ENCODE measurements around the gene CCDC196. TPM values are rescaled to one million over a fixed set of nuclear protein-coding genes. Genes with fewer than 3 reads are reported as not detected.

CCDC196 gene
- total RNA-seq, 4 donors from 2014 or later, result not detected

DNA sequence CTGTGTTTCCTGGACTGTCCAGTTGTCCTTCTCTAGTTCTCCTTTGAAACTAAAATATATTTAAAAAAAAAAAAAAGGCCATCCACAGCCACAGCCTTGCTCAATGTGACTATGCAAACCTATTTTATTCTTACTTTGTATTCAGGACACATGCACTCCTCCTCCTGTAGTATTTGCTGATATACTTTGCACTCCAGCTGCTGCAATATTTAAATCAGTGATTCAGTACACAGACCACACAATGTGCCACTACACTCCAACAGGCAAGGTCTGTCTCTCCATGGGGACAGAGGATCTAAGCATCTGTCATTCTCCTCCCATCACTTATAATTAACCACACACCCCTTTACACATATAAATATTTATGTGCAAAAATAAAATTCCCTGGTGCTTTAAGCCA is 40.2 kb upstream of the CCDC196 start:
- no peak for TF ChIP-seq POLR2A (IDR thresholded peaks at IDR 0.05)
- TF ChIP-seq, protein P1, sequence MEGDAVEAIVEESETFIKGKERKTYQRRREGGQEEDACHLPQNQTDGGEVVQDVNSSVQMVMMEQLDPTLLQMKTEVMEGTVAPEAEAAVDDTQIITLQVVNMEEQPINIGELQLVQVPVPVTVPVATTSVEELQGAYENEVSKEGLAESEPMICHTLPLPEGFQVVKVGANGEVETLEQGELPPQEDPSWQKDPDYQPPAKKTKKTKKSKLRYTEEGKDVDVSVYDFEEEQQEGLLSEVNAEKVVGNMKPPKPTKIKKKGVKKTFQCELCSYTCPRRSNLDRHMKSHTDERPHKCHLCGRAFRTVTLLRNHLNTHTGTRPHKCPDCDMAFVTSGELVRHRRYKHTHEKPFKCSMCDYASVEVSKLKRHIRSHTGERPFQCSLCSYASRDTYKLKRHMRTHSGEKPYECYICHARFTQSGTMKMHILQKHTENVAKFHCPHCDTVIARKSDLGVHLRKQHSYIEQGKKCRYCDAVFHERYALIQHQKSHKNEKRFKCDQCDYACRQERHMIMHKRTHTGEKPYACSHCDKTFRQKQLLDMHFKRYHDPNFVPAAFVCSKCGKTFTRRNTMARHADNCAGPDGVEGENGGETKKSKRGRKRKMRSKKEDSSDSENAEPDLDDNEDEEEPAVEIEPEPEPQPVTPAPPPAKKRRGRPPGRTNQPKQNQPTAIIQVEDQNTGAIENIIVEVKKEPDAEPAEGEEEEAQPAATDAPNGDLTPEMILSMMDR (IDR thresholded peaks at IDR 0.05), result no peak
- intact Hi-C loops (cut with DNase I; ENCODE audit: low total_unique reads), result no loop called here
- no peak for DNase-seq (ENCODE audit: low spot score in 2 of 2)
- no peak overlapping the region for H3K4me3 ChIP-seq (ENCODE audit: low read depth, poor library complexity, severe bottlenecking)

DNA sequence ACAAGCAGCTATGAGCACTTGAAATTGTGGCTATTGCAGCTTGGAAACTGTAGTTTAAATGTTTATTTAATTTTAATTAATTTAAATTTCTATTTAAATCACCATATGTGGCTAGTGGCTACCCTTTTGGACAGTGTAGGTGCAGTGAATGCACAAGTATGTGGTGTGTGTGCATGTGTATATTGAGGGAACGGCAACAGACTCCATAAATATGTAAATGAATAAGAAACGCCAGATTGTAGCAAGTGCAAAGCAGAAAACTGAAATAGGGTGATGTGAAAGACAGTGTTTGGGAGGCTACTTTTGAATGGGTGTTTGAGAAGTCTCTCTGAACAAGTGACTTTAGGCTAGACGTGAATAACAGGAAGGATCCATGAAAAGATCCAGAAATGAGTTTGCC is 32.7 kb upstream of the CCDC196 start:
- H3K4me3 ChIP-seq (ENCODE audit: low read depth, poor library complexity, severe bottlenecking), result no peak overlapping the region
- intact Hi-C loops (cut with DNase I; ENCODE audit: low total_unique reads), result no loop called here
- TF ChIP-seq POLR2A (IDR thresholded peaks at IDR 0.05), result no peak
- TF ChIP-seq, protein P1 (IDR thresholded peaks at IDR 0.05), result no peak
- 55 to 83% methylated on average over 3 of the region's 3 CpGs for WGBS, 2 donors
- DNase-seq (ENCODE audit: low spot score in 2 of 2), result no peak

DNA sequence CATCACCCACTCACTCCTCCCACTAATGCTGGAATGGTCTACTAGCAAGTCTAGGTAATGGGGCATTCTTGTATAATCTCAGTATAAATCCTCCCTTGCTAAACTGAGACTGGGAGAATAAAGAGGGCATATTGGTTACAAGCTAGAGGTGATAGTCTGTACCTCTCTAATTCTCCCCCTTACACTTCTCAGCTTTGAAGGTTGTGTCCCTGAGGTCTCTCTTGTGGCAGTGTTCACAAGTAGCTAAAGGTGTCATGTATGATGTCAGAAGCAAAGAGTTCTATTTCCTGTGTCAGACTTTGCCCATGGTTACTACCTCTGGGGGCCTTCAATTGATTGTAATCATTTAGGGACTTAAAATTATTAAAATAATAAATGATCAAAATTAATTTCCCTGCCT is 26.6 kb upstream of the CCDC196 start:
- intact Hi-C loops (cut with DNase I; ENCODE audit: low total_unique reads), result no loop called here
- no peak for DNase-seq (ENCODE audit: low spot score in 2 of 2)
- no peak overlapping the region for H3K4me3 ChIP-seq (ENCODE audit: low read depth, poor library complexity, severe bottlenecking)
- TF ChIP-seq POLR2A (IDR thresholded peaks at IDR 0.05), result no peak
- TF ChIP-seq, protein P1 (IDR thresholded peaks at IDR 0.05), result no peak

DNA sequence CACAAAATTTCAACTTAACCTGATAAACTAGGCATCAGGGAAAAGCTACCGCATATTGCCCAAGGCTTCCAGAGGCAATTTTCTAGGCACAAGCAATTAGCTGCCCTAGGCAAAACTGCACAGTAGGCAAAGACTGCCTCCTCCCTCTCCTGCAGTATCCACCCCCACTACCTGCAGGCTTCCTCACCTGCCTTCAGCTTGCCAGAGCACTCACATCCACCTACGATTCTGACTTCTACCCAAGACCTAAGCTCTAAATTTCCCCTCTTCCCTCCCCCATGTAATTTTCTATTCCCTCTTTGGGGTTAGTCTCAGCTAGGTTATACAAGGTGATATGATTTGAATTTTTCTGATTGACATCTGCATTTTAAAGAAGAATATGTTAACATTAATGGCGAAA is 21.9 kb upstream of the CCDC196 start:
- no peak overlapping the region for H3K4me3 ChIP-seq (ENCODE audit: low read depth, poor library complexity, severe bottlenecking)
- TF ChIP-seq, protein P1 (IDR thresholded peaks at IDR 0.05), result no peak
- TF ChIP-seq POLR2A (IDR thresholded peaks at IDR 0.05), result no peak
- DNase-seq (ENCODE audit: low spot score in 2 of 2), result no peak
- intact Hi-C loops (cut with DNase I; ENCODE audit: low total_unique reads), result no loop called here
- WGBS, 2 donors, result 90 to 91% methylated on average over 3 of the region's 3 CpGs

DNA sequence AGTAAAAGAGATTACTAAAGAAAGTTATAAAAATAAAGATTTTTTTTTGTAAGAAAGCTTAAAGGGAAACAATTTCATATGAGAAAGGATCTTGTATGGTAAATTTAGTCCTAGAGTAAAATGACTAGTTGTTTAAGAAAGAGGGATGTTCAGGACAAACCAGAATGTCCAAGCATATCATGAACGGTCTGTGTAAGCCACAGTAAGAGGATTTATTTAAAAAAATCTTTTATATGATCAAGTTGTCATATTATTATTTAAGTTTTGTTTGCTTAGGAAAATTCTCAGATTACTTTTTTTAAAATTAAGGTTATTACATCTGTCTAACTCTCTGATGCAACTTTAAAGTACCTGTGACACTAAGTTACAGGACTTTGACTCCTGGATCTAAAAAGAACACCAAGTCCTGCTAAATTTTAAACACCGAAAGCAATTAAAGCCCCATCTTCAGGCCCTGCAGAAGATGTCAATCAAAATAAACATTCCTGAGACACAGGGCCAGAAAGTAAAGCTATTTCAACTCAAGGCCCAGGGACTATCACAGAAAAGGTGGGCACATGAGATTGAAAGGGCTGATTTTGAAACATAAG is 17.3 kb upstream of the CCDC196 start:
- 85 to 89% methylated on average over 2 of the region's 2 CpGs for WGBS, 2 donors
- intact Hi-C loops (cut with DNase I; ENCODE audit: low total_unique reads), result no loop called here
- H3K4me3 ChIP-seq (ENCODE audit: low read depth, poor library complexity, severe bottlenecking), result no peak overlapping the region
- no peak for DNase-seq (ENCODE audit: low spot score in 2 of 2)
- TF ChIP-seq, protein P1 (IDR thresholded peaks at IDR 0.05), result no peak
- TF ChIP-seq POLR2A (IDR thresholded peaks at IDR 0.05), result no peak

DNA sequence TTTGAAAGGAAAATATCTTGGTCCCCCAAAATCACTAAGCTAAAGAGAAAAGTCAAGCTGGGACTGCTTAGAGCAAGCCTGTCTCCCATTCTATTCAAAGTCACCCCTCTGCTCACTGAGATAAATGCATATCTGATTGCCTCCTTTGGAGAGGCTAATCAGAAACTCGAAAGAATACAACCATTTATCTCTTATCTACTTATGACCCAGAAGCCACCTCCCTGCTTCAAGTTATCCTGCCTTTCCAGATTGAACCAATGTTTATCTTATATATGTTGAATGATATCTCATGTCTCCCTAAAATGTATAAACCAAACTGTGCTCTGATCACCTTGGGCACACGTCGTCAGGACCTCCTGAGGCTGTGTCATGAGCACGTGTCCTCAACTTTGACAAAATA is 14.6 kb upstream of the CCDC196 start:
- DNase-seq (ENCODE audit: low spot score in 2 of 2), result no peak
- TF ChIP-seq POLR2A (IDR thresholded peaks at IDR 0.05), result no peak
- TF ChIP-seq, protein P1 (IDR thresholded peaks at IDR 0.05), result no peak
- intact Hi-C loops (cut with DNase I; ENCODE audit: low total_unique reads), result no loop called here
- H3K4me3 ChIP-seq (ENCODE audit: low read depth, poor library complexity, severe bottlenecking), result no peak overlapping the region
- 83 to 90% methylated on average over 4 of the region's 4 CpGs for WGBS, 2 donors
